Measurements from ENCODE around the gene CAPZA1.

The CAPZA1 gene

DNA sequence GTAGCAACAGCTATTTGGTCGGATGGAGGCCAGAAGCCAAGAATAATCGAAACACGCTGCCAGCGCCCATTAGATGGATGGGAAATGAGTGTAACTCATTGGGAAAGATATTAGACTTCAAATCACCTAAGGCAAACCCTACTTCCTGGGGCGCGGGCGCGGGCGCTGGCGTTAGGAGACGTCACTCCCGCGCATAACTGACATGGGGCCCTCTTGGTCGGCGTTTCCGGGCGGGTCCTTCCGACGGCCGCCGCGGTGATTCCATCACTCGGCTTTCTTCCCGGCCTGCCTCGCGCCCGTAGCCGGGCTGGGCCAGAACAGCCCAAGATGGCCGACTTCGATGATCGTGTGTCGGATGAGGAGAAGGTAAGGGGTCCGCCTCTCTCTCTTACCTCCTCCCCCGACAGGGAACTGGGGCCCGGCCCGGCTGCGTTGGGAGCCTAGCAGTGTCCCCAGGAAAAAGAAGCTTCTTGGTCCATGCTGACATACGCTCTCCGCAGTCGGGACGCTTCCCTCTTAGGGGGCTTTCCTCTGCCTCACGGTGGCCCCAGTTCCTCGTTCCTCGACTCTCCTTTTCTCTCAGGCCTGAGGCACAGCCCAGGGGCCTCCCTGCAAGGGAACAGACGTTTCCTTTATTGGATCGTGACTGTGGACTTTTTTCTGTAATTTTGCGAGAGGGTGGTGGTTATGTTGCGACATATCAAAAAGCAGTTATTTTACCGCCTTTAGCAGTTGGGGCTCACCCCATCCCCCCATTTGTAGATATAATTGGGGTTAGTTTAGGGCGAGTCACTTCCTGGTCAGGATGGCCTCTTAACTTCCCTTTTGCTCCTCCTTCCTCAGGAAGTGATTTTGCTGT, at the start of gene CAPZA1:
TSS of gene CAPZA1 (plus strand) at position 315 of the 859 bp plus-strand sequence. CDS start at position 328, 13 bp downstream.
- peak; percentile 67 for DNase-seq (ENCODE audit: low read depth)
- H3K4me3 ChIP-seq (ENCODE audit: low read depth, low read length) = peak within 1 kb of the TSS; percentile 100
- TF ChIP-seq, protein P1, sequence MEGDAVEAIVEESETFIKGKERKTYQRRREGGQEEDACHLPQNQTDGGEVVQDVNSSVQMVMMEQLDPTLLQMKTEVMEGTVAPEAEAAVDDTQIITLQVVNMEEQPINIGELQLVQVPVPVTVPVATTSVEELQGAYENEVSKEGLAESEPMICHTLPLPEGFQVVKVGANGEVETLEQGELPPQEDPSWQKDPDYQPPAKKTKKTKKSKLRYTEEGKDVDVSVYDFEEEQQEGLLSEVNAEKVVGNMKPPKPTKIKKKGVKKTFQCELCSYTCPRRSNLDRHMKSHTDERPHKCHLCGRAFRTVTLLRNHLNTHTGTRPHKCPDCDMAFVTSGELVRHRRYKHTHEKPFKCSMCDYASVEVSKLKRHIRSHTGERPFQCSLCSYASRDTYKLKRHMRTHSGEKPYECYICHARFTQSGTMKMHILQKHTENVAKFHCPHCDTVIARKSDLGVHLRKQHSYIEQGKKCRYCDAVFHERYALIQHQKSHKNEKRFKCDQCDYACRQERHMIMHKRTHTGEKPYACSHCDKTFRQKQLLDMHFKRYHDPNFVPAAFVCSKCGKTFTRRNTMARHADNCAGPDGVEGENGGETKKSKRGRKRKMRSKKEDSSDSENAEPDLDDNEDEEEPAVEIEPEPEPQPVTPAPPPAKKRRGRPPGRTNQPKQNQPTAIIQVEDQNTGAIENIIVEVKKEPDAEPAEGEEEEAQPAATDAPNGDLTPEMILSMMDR (IDR thresholded peaks at IDR 0.05; ENCODE audit: control insufficient read depth, extremely low read depth, insufficient read depth) = no peak

- TF ChIP-seq, protein P1 (IDR thresholded peaks at IDR 0.05; ENCODE audit: control insufficient read depth, extremely low read depth, insufficient read depth) = no peak
- no peak overlapping the region for H3K4me3 ChIP-seq (ENCODE audit: low read depth, low read length)
- no peak for DNase-seq (ENCODE audit: low read depth)
These were observed 44.4 kb upstream of the CAPZA1 start for GRCh38 chr1:112575154-112575804.

- no peak for DNase-seq (ENCODE audit: low read depth)
- TF ChIP-seq, protein P1 (IDR thresholded peaks at IDR 0.05; ENCODE audit: control insufficient read depth, extremely low read depth, insufficient read depth) = no peak
- no peak overlapping the region for H3K4me3 ChIP-seq (ENCODE audit: low read depth, low read length)
These were observed 43.4 kb upstream of the CAPZA1 start for GRCh38 chr1:112576240-112576639.

DNA sequence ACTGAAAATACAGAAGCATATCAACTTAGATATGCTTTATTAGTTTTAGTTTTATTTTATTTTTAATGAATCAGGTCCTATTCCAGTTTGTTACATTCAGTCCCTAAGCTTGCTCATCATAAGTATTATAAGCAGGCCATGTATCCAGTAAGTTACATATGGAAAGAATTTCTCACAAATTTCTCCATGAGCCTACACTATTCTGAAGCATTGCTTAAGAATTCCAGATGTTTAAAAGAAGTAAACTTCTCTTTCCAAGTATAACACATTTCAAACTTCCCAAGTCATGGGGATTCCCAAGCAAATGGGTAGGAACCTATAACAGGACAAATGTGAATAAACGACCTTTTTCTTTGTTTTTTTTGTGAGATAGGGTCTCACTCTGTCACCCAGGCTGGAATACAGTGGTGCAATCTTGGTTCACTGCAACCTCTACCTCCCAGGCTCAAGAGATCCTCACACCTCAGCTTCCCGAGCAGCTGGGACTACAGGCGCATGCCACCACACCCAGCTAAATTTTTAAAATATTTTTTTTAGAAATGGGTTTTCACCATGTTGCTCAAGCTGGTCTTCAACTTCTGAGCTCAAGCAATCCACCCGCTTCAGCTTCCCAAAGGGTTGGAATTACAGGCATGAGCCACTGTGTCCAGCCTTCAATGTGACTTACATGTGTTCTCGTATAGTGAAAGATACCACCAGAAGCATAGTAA, 39.7 kb upstream of the CAPZA1 start:
- no peak overlapping the region for H3K4me3 ChIP-seq (ENCODE audit: low read depth, low read length)
- no peak for DNase-seq (ENCODE audit: low read depth)
- TF ChIP-seq, protein P1 (IDR thresholded peaks at IDR 0.05; ENCODE audit: control insufficient read depth, extremely low read depth, insufficient read depth) = no peak

- TF ChIP-seq, protein P1 (IDR thresholded peaks at IDR 0.05; ENCODE audit: control insufficient read depth, extremely low read depth, insufficient read depth) = no peak
- no peak overlapping the region for H3K4me3 ChIP-seq (ENCODE audit: low read depth, low read length)
- DNase-seq (ENCODE audit: low read depth) = no peak
These were observed 37.9 kb upstream of the CAPZA1 start for GRCh38 chr1:112581586-112582192.

- TF ChIP-seq, protein P1 (IDR thresholded peaks at IDR 0.05; ENCODE audit: control insufficient read depth, extremely low read depth, insufficient read depth) = no peak
- no peak for DNase-seq (ENCODE audit: low read depth)
- H3K4me3 ChIP-seq (ENCODE audit: low read depth, low read length) = no peak overlapping the region
These were observed 36.3 kb upstream of the CAPZA1 start for GRCh38 chr1:112583366-112583765.

All from LNCaP clone FGC (cell line).